Pulmonary artery endothelial cell (primary cell): ENCODE measurements around the gene CD151. TPM values are rescaled to one million over a fixed set of nuclear protein-coding genes. Genes with fewer than 3 reads are reported as not detected.

Experiments used
- DNase-seq: peaks from one replicate; pipeline ENCODE4 v3.0.0-alpha.2; 2011; ENCODE audit warnings: low read depth, low spot score
- total RNA-seq: library from RNA; depleted of rRNA; stranded (reverse); fragments of >200 nt; gene quantifications from 2 replicates; pipeline ENCODE4 v1.2.3, GENCODE V29; 2014

The CD151 gene
- total RNA-seq, 1 donor from 2014 or later: 647 TPM

- peak; percentile 63 for DNase-seq
Measured at GRCh38 chr11:829176-829846, 3.4 kb upstream of the CD151 start.

- DNase-seq: no peak
Measured at GRCh38 chr11:829847-830294, 2.9 kb upstream of the CD151 start.

DNA sequence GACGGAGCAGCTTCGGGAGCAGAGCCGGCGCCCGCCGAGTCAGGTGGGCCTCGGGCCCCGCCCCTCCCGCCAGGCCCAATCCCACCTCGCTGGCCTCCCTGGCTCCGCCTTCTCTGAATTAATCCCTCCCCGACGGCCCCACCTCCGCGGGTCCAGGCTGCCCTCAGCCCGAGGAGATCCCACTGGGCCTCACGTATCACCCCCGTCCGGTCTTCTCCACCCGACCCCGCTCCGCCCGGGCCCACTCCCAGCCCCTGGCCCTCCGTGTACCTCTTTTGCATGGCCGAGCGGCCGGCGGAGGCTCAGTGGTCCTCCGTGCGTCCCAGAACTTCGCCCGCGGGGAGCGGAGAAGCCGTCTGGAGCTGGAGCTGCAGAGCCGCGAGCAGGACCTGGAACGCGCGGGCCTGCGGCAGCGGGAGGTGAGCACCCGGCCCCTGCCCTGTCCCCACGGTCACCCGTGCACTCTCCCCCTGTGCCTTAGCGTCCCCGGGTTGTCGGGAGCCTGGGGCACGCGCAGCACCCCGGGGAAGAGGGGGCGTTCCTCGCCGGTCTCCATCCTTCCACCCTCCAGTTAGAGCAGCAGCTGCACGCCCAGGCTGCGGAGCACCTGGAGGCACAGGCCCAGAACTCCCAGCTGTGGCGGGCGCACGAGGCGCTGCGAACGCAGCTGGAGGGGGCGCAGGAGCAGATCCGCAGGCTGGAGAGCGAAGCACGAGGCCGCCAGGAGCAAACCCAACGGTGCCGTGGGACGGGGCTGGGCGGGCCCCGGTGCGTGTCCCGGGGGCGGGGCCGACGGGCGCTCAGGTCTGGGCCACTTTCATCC, 2.2 kb upstream of the CD151 start:
- no peak for DNase-seq

DNA sequence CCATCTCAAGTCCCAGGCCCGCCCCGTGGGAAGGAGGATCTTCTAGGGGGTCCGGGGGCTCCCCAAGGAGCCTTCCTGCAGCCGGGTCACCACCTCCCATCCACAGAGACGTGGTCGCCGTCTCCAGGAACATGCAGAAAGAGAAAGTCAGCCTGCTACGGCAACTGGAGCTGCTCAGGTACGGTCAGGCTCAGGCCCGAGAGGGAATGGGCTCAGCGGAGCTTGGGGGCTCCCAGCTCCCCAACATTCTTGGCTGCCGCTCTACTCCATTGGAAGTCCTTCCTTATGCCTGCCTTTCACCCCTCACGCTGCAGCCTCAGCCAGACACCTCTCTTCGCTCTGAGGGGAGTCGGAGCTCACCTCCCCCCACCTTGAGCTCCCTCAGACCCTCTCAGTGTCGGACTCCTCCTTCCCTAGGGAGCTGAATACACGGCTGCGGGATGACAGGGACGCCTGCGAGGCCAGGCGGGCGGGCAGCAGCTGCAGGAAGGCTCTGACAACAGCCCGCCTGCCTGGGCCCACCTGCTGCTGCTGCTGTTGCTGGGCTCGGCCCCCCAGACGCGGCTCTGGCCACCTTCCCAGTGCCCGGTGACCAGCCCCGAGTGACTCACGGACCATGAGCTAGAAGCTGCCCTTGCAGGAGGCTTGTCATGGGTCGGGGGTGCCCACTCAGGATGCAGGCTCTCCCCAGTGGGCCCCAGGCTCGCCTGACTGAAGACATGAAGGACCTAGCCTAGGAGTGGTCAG, 1.5 kb upstream of the CD151 start:
- no peak for DNase-seq

GRCh38 chr11:831961-832528, 707 bp upstream of the CD151 start:
- no peak for DNase-seq

DNA sequence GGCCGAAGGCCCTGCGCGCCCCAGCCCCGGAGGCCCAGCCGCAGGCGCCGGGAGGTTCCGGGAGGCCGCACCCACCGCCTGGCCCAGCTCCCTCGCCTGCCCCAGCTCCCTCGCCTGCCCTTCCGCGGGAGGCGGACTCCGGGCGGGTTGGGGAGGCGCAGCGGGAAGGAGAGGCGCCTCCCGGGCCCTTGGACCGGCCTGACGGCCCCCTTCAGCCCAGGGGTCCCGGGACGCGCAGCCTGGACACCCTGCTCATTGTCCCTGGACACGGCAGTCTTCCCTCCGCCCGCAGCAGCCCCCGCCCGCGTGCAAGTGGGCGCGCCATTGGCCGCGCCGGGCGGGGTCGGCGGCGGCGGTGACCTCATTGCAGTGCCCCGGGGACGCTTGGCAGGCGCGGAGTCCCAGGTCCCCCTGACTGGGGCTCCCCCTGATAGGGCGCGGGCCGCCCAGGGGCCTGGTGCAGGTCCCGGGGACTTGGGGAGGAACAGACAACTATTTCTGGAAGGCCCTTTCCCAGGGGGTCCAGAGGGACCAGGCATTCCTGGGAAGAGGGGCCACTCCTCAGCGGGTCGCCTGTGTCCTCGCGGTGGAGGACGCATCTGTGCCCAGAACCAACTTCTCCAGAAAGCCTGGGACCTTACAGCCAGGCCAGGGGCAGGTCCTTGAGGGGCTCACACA, 501 bp downstream of the CD151 start:
- DNase-seq: no peak

- DNase-seq: no peak
Measured at GRCh38 chr11:833849-834311, 1.1 kb downstream of the CD151 start.

- DNase-seq: peak; percentile 66
Measured at GRCh38 chr11:834371-835316, 1.9 kb downstream of the CD151 start.

DNA sequence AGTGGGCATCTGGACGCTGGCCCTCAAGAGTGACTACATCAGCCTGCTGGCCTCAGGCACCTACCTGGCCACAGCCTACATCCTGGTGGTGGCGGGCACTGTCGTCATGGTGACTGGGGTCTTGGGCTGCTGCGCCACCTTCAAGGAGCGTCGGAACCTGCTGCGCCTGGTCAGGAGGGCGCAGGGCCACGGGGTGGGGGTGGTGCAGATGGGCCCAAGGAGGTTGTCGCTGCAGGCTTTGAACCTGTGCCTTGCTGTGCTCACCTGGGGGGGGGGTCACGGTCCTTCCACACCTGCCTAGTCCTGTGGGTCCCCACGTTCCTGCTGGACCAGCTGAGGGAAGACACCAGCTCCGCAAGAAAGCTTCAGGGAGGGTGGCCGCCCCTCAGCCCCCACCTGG, 3.5 kb downstream of the CD151 start:
- no peak for DNase-seq

DNA sequence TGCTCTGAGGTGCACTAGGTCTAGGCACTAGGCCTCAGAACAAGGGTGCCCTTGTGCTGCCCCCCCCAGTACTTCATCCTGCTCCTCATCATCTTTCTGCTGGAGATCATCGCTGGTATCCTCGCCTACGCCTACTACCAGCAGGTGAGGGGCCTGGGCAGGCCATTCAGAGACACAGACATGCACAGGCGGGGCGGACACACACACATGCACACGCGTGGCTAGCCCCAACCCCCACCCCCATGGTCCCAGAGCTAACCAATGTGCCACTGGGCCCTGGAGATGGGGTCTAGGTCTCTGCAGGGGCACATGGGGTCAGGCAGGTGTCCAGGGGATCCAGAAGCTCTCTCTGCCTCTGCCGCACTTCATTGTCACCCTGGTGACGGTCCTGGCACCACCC, 3.9 kb downstream of the CD151 start:
- no peak for DNase-seq

GRCh38 chr11:837189-837989, 4.6 kb downstream of the CD151 start:
- DNase-seq: no peak

DNA sequence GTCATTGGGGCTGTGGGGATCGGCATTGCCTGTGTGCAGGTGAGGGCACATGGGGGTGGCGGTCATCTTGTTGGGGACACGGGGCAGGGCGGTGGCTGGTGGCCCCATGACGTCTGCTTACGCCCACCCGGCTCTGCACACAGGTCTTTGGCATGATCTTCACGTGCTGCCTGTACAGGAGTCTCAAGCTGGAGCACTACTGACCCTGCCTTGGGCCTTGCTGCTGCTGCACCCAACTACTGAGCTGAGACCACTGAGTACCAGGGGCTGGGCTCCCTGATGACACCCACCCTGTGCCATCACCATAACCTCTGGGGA, 5.2 kb downstream of the CD151 start:
- DNase-seq: no peak

GRCh38 chr11:838441-839279, 5.9 kb downstream of the CD151 start:
- DNase-seq: no peak

GRCh38 chr11:839280-839623, 6.5 kb downstream of the CD151 start:
- DNase-seq: no peak

- no peak for DNase-seq
Measured at GRCh38 chr11:839875-840617, 7.3 kb downstream of the CD151 start.

DNA sequence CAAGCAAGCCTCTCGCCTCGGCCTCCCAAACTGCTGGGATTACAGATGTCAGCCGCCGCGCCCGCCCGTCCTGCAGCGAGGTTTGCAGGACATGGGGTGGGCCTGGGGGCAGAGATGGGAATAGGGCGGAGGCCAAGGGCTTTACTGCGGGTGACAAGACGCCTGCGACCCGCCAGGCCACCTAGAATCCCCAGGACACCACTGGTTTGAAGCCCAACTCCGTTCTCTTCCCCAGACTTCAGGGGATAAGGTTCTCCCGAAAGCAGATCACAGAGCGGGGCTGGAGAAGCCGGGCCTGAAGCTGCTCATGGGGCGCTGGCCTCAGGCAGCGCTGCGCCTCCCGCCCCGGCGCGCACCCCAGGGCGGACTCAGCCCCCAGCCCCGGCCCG, 9.2 kb downstream of the CD151 start:
- DNase-seq: no peak

GRCh38 chr11:842370-843002, 9.7 kb downstream of the CD151 start, which contains the start of the genes POLR2L and TSPAN4:
POLR2L (minus strand) TSS chr11:842529; CDS start chr11:842508, 21 bp downstream.
TSPAN4 (plus strand) TSS chr11:842852; CDS start chr11:850305, 7,453 bp downstream.
- DNase-seq: peak; percentile 75
